DND-41 (cell line): ENCODE measurements around the gene KRTCAP2.
"Not testable (repeated sequence)": the region's sequence is repeated elsewhere in the genome, so short reads cannot be mapped to it uniquely, and the experiment has no call there.

Source experiments
- ATAC-seq: fragments of 200-7000 bp; cut with Tn5 transposase; 3 replicates; pipeline ENCODE4 v1.9.1; 2021; ENCODE audit warnings: low read depth; ENCODE audit not compliant: insufficient read depth
- DNase-seq: peaks from one replicate; pipeline ENCODE4 v3.0.0-alpha.2; 2020
- H2AFZ ChIP-seq: 2 replicates; pipeline ENCODE4 v1.6.0; 2012; ENCODE audit warnings: low read depth, low read length
- H3K27ac ChIP-seq: 2 replicates; pipeline ENCODE4 v1.5.1; 2012; ENCODE audit warnings: low read length, inconsistent platforms
- H3K27me3 ChIP-seq: fragments of 200-600 bp; sonication (generic); 2 replicates; pipeline ENCODE4 v1.6.0; 2012; ENCODE audit warnings: low read length, mild to moderate bottlenecking, inconsistent platforms; ENCODE audit not compliant: insufficient read depth, poor library complexity
- H3K36me3 ChIP-seq: 2 replicates; pipeline ENCODE4 v1.5.1; 2012; ENCODE audit warnings: low read length, inconsistent platforms; ENCODE audit not compliant: insufficient read depth
- H3K4me1 ChIP-seq: 2 replicates; pipeline ENCODE4 v1.5.1; 2012; ENCODE audit warnings: mild to moderate bottlenecking, low read length; ENCODE audit not compliant: insufficient read depth
- H3K4me2 ChIP-seq: 2 replicates; pipeline ENCODE4 v1.6.0; 2012; ENCODE audit warnings: mild to moderate bottlenecking, moderate library complexity, low read length, inconsistent platforms; ENCODE audit not compliant: insufficient read depth
- H3K4me3 ChIP-seq, 2 experiments: fragments of 200-600 bp in 1 of 2; shearing (Covaris generic) in 1 of 2; 2 replicates each; pipeline ENCODE4 v1.5.1; 2012 to 2016; ENCODE audit warnings: inconsistent platforms in 2 of 2, low read length in 2 of 2, mild to moderate bottlenecking in 2 of 2, low read depth in 1 of 2, moderate library complexity in 1 of 2
- H3K79me2 ChIP-seq: 2 replicates; pipeline ENCODE4 v1.6.0; 2012; ENCODE audit warnings: low read length, inconsistent platforms; ENCODE audit not compliant: insufficient read depth
- H3K9ac ChIP-seq: 2 replicates; pipeline ENCODE4 v1.6.0; 2012; ENCODE audit warnings: low read depth, mild to moderate bottlenecking, inconsistent platforms, low read length, moderate library complexity
- H3K9me3 ChIP-seq: 2 replicates; pipeline ENCODE4 v1.5.1; 2012; ENCODE audit warnings: low read length, moderate library complexity, mild to moderate bottlenecking, inconsistent platforms; ENCODE audit not compliant: insufficient read depth, severe bottlenecking
- H4K20me1 ChIP-seq: 2 replicates; pipeline ENCODE4 v1.6.0; 2012; ENCODE audit warnings: low read length; ENCODE audit not compliant: insufficient read depth
- EZH2 ChIP-seq: IDR thresholded peaks from 3 replicates; pipeline ENCODE4 v1.6.1; 2012; ENCODE audit warnings: borderline replicate concordance, low read depth, mild to moderate bottlenecking, moderate library complexity, low read length, inconsistent platforms; ENCODE audit not compliant: severe bottlenecking
- TF ChIP-seq, protein P1 (sequence below): IDR thresholded peaks from 2 replicates; pipeline ENCODE4 v1.5.1; 2012; ENCODE audit warnings: borderline replicate concordance, low read length, moderate library complexity, mild to moderate bottlenecking; ENCODE audit not compliant: poor library complexity, severe bottlenecking; ENCODE audit errors: extremely low read depth

The KRTCAP2 gene

DNA sequence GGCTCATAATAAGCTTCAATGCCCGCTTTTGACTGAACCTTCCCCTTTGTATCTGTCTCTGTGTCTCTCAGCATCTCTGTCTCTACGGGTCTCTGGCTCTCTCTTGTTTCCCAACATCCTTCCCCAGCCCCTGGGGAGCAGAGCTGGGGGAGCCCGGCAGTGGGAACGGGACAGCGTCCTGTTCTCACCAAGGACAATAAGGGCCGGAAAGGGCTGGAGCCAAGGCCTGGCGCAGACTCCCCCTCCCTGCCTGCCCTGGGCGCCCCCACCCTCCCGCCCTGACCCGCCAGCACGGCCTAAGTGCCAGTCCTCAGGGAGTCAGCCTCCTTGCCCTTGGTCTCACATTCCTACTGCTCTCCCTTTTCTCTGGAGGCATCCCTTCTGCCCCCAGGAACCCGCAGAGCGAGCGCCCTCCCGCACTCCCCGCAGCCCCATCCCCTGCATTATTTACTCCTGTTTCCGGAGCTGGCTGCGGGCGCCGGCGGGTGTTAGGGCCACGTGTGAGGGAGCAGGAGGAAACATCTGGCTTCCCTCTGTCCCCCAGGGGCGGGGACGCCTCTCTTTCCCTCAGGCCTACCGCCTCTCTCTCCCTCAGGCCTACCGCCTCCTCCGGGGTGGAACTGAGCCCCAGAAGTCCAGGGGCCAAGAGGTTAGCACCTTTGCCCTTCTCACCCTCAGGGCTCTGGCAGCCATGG lies 6.5 kb downstream of the KRTCAP2 start:
- H3K4me1 ChIP-seq, result peaks cover 21% of the 10 kb centered on the region
- DNase-seq (peak; percentile 51), ATAC-seq (peak; percentile 47; the same call in 2 of the 3 replicates)
- H2AFZ ChIP-seq, result no peak overlapping the region
- no peak overlapping the region for H3K4me2 ChIP-seq
- H3K4me3 ChIP-seq, result no peak overlapping the region
- no peaks in the 10 kb centered on the region for H3K27me3 ChIP-seq
- no peak overlapping the region for H3K9ac ChIP-seq
- H3K36me3 ChIP-seq, result peaks cover 23% of the 10 kb centered on the region
- TF ChIP-seq, protein P1, sequence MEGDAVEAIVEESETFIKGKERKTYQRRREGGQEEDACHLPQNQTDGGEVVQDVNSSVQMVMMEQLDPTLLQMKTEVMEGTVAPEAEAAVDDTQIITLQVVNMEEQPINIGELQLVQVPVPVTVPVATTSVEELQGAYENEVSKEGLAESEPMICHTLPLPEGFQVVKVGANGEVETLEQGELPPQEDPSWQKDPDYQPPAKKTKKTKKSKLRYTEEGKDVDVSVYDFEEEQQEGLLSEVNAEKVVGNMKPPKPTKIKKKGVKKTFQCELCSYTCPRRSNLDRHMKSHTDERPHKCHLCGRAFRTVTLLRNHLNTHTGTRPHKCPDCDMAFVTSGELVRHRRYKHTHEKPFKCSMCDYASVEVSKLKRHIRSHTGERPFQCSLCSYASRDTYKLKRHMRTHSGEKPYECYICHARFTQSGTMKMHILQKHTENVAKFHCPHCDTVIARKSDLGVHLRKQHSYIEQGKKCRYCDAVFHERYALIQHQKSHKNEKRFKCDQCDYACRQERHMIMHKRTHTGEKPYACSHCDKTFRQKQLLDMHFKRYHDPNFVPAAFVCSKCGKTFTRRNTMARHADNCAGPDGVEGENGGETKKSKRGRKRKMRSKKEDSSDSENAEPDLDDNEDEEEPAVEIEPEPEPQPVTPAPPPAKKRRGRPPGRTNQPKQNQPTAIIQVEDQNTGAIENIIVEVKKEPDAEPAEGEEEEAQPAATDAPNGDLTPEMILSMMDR, result no peak
- peaks cover 4% of the 10 kb centered on the region for H3K79me2 ChIP-seq
- peaks cover 3% of the 10 kb centered on the region; the same call in 1 of the 2 replicates for H4K20me1 ChIP-seq
- no peaks in the 10 kb centered on the region for H3K9me3 ChIP-seq
- no peak overlapping the region for H3K27ac ChIP-seq

DNA sequence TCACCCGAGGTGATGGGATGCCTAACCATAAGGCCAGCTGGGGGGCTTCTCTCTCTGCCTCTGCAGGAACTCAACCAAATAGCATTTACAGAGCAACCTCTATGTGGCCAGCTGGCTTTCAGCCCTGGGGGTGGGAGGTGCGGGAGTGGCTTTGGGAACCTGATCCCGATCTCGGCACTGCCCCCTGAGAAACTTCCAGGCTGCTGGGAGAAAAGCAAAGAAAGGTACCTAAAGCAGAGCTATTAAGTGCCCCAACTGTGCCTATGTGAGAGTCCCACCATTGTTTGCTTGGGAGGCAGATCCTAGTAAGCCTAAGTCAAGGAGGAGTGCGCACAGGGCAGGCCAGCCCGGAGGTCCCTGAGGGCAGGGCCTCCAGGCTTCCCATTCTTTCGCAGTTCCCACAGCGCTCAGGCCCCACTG lies 7.0 kb downstream of the KRTCAP2 start:
- DNase-seq, result no peak
- no peak overlapping the region for H3K4me2 ChIP-seq
- no peak overlapping the region for H2AFZ ChIP-seq
- TF ChIP-seq, protein P1, result no peak
- TF ChIP-seq EZH2, result no peak
- H3K79me2 ChIP-seq, result no peaks in the 10 kb centered on the region
- H3K27ac ChIP-seq, result no peak overlapping the region
- no peak overlapping the region for H3K9ac ChIP-seq
- no peaks in the 10 kb centered on the region for H3K9me3 ChIP-seq
- peaks cover 3% of the 10 kb centered on the region; the same call in 1 of the 2 replicates for H4K20me1 ChIP-seq
- ATAC-seq, result no peak
- no peaks in the 10 kb centered on the region for H3K27me3 ChIP-seq
- no peak overlapping the region for H3K4me3 ChIP-seq
- peaks cover 22% of the 10 kb centered on the region for H3K36me3 ChIP-seq
- H3K4me1 ChIP-seq, result peaks cover 16% of the 10 kb centered on the region

DNA sequence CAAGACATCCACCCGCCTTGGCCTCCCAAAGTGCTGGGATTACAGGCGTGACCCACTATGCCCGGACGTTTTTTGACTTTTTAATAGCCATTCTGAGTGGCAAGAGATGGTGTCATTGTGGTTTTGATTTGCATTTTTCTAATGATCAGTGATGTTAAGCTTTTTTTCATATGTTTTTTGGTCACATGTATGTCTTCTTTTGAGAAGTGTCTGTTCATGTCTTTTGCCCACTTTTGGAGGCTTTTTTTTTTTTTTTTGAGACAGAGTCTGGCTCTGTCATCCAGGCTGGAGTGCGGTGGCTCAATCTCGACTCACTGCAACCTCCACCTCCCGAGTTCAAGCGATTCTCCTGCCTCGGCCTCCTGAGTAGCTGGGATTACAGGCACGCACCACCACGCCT lies 8.5 kb downstream of the KRTCAP2 start:
- not testable (repeated sequence) for H4K20me1 ChIP-seq, H3K27me3 ChIP-seq, ATAC-seq, H3K27ac ChIP-seq, H3K9ac ChIP-seq, H3K79me2 ChIP-seq, H3K4me3 ChIP-seq, H3K4me2 ChIP-seq, H3K9me3 ChIP-seq, H2AFZ ChIP-seq, DNase-seq
- Histone ChIP-seq H3K4me1 (peaks cover 14% of the 10 kb centered on the region), H3K36me3 (peaks cover 11% of the 10 kb centered on the region)

DNA sequence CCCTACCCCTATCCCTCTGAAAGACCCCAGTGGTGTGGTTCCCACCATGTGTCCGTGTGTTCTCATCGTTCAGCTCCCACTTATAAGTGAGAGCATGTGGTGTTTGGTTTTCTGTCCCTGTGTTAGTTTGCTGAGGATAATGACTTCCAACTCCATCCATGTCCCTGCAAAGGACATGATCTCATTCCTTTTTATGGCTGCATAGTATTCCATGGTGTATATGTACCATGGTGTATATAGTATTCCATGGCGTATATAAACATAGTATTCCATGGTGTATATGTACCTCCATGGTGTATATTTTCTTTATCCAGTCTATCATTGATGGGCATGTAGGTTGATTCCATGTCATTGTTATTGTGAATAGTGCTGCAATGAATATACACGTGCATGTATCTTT lies 9.3 kb downstream of the KRTCAP2 start:
- peaks cover 14% of the 10 kb centered on the region for H3K4me1 ChIP-seq
- not testable (repeated sequence) for H3K27me3 ChIP-seq, H3K36me3 ChIP-seq, H3K4me2 ChIP-seq, H3K9me3 ChIP-seq, DNase-seq, H3K27ac ChIP-seq, H4K20me1 ChIP-seq, H3K79me2 ChIP-seq, H3K9ac ChIP-seq, H2AFZ ChIP-seq, ATAC-seq, H3K4me3 ChIP-seq

DNA sequence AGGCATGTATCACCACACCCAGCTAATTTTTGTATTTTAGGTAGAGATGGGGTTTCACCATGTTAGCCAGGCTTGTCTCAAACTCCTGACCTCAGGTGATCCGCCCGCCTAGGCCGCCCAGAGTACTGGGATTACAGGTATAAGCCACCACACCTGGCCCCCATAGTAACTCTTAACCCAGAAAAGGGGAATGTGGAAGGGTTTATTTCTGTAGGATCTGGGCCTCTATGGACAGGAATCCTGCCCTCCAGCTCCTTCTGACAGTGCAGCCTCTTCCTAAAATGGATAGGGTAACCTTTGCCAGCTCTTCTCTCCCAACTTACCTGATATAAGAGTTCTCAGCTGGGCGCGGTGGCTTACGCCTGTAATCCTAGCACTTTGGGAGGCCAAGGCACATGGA lies 10.5 kb downstream of the KRTCAP2 start:
- not testable (repeated sequence) for H3K79me2 ChIP-seq, DNase-seq, ATAC-seq

More for the DNA sequence above, 10.5 kb downstream of the KRTCAP2 start:
- H3K9me3 ChIP-seq, H3K9ac ChIP-seq, H4K20me1 ChIP-seq, H3K4me2 ChIP-seq, H3K27ac ChIP-seq, H3K4me1 ChIP-seq, H3K36me3 ChIP-seq, H3K4me3 ChIP-seq, H3K27me3 ChIP-seq, H2AFZ ChIP-seq: not testable (repeated sequence)
